Esophagus squamous epithelium (tissue), 5 donors: ENCODE data around the gene RAB1B. TPM values are rescaled to one million over a fixed set of nuclear protein-coding genes. Genes with fewer than 3 reads are reported as not detected.

ENCODE experiments used
- DNase-seq: peaks from one replicate; lab custom pipeline; 2025; lab: John Stamatoyannopoulos, UW
- H3K27ac ChIP-seq, 4 donors: fragments of 200-600 bp; sonication (generic); one replicate each; pipeline ENCODE4 v1.5.1; 2016 to 2019; ENCODE audit warnings: mild to moderate bottlenecking in 1 of 4
- H3K27me3 ChIP-seq, 4 donors: fragments of 200-600 bp; sonication (generic); 1 replicate in 3 of 4; 2 replicates in 1 of 4; pipeline versions ENCODE4 v1.5.1 to v1.6.0; 2017 to 2021; ENCODE audit warnings: antibody characterized with exemption in 1 of 4
- H3K36me3 ChIP-seq, 3 donors: fragments of 200-600 bp; sonication (generic); one replicate each; pipeline ENCODE4 v1.5.1; 2016 to 2019
- H3K4me1 ChIP-seq, 3 donors: fragments of 200-600 bp; sonication (generic); one replicate each; pipeline ENCODE4 v1.5.1; 2017 to 2019
- H3K4me3 ChIP-seq, 4 donors: fragments of 200-600 bp; sonication (generic); 1 replicate in 3 of 4; 2 replicates in 1 of 4; pipeline ENCODE4 v1.5.1; 2016 to 2019; ENCODE audit warnings: mild to moderate bottlenecking in 2 of 4, moderate library complexity in 1 of 4
- H3K9me3 ChIP-seq, 3 donors: fragments of 200-600 bp; sonication (generic); one replicate each; pipeline ENCODE4 v1.5.1; 2016 to 2019
- CTCF ChIP-seq, 6 experiments: fragments of 450-650 bp in 4 of 6; fragments of 200-600 bp in 2 of 6; sonication (generic) in 2 of 6; IDR thresholded peaks; one replicate each; pipeline ENCODE4 v1.5.1; 2016 to 2019; ENCODE audit warnings: antibody characterized with exemption in 6 of 6, mild to moderate bottlenecking in 4 of 6, moderate library complexity in 4 of 6
- POLR2A ChIP-seq, 4 donors: fragments of 450-650 bp; IDR thresholded peaks; one replicate each; pipeline ENCODE4 v1.6.1; 2017; ENCODE audit warnings: antibody characterized with exemption in 4 of 4, mild to moderate bottlenecking in 4 of 4, moderate library complexity in 3 of 4
- WGBS, 2 donors: methylation state at CpG; one replicate each; pipeline ENCODE4 v1.1.5; 2018; 5-methylcytosine and 5-hydroxymethylcytosine counted together
- intact Hi-C: fragments of 100-400 bp; cut with DNase I; formaldehyde crosslinking; loops from one replicate; pipeline ENCODE4 v1.15.0; 2022
- total RNA-seq, 4 donors: library from RNA; depleted of rRNA; stranded (reverse); fragments of >200 nt; gene quantifications; one replicate each; pipeline ENCODE4 v1.1.0, GENCODE V29; 2016
- donor health status: DM: yes; HTN: yes; CAD: no.

The RAB1B gene
- total RNA-seq, 4 donors from 2014 or later: 83.7 to 148 (median 110) TPM

GRCh38 chr11:66261578-66261977 is 6.9 kb upstream of the RAB1B start:
- TF ChIP-seq CTCF (IDR thresholded peaks at IDR 0.05) (no peak), POLR2A (IDR thresholded peaks at IDR 0.05) (no peak)
- Histone ChIP-seq H3K4me3 (no peak overlapping the region), H3K4me1 (peaks cover 10 to 36% (median 14%) of the 10 kb centered on the region in 3 donors), H3K36me3 (peaks cover 0 to 72% (median 11%) of the 10 kb centered on the region in 3 donors), H3K27me3 (no peaks in the 10 kb centered on the region), H3K27ac (no peak overlapping the region), H3K9me3 (no peaks in the 10 kb centered on the region)
- intact Hi-C loops: no loop called here
- no peak for DNase-seq
- WGBS, 2 donors: 80 to 94% methylated on average over 2 to 15 of the region's 16 CpGs

- no peak overlapping the region for H3K27ac ChIP-seq
- 88% methylated on average over 4 to 5 of the region's 5 CpGs for WGBS, 2 donors
- no peak overlapping the region for H3K4me3 ChIP-seq
- intact Hi-C loops: no loop called here
- no peak for DNase-seq
- no peaks in the 10 kb centered on the region for H3K9me3 ChIP-seq
- H3K36me3 ChIP-seq: peaks cover 0 to 73% (median 11%) of the 10 kb centered on the region in 3 donors
- no peaks in the 10 kb centered on the region for H3K27me3 ChIP-seq
- no peak for TF ChIP-seq POLR2A (IDR thresholded peaks at IDR 0.05)
- peaks cover 14 to 36% (median 16%) of the 10 kb centered on the region in 3 donors for H3K4me1 ChIP-seq
These were observed 6.2 kb upstream of the RAB1B start for GRCh38 chr11:66262191-66262590.

- H3K4me1 ChIP-seq: peaks cover 14 to 36% (median 16%) of the 10 kb centered on the region in 3 donors
- H3K36me3 ChIP-seq: peaks cover 0 to 73% (median 11%) of the 10 kb centered on the region in 3 donors
- no peak overlapping the region for H3K4me3 ChIP-seq
- intact Hi-C loops: no loop called here
- WGBS, 2 donors: 86 to 92% methylated on average over 7 to 11 of the region's 12 CpGs
- no peak overlapping the region for H3K27ac ChIP-seq
- TF ChIP-seq CTCF (IDR thresholded peaks at IDR 0.05) (no peak), POLR2A (IDR thresholded peaks at IDR 0.05) (no peak)
- DNase-seq: no peak
- no peaks in the 10 kb centered on the region for H3K9me3 ChIP-seq
- H3K27me3 ChIP-seq: no peaks in the 10 kb centered on the region
These were observed 5.7 kb upstream of the RAB1B start for GRCh38 chr11:66262696-66263095.

- TF ChIP-seq POLR2A (IDR thresholded peaks at IDR 0.05) (no peak), CTCF (IDR thresholded peaks at IDR 0.05) (no peak)
- intact Hi-C loops: no loop called here
- no peak overlapping the region for H3K4me3 ChIP-seq
- peaks cover 0 to 73% (median 11%) of the 10 kb centered on the region in 3 donors for H3K36me3 ChIP-seq
- H3K9me3 ChIP-seq: no peaks in the 10 kb centered on the region
- no peak overlapping the region for H3K27ac ChIP-seq
- 100% methylated on average over 1 to 2 of the region's 4 CpGs for WGBS, 2 donors
- H3K4me1 ChIP-seq: peaks cover 14 to 40% (median 16%) of the 10 kb centered on the region in 3 donors
- DNase-seq: no peak
- H3K27me3 ChIP-seq: no peaks in the 10 kb centered on the region
These were observed 5.2 kb upstream of the RAB1B start for GRCh38 chr11:66263231-66263630.

GRCh38 chr11:66263785-66264184 is 4.7 kb upstream of the RAB1B start:
- H3K9me3 ChIP-seq: no peaks in the 10 kb centered on the region
- DNase-seq: no peak
- no peak for TF ChIP-seq CTCF (IDR thresholded peaks at IDR 0.05)
- no peak for TF ChIP-seq POLR2A (IDR thresholded peaks at IDR 0.05)
- WGBS, 2 donors: 100% methylated on average over 5 of the region's 10 CpGs; no CpG with 5 or more reads in 1 of the 2 donors
- no peak overlapping the region for H3K27ac ChIP-seq
- peaks cover 10 to 34% (median 11%) of the 10 kb centered on the region in 3 donors for H3K4me1 ChIP-seq
- intact Hi-C loops: no loop called here
- H3K4me3 ChIP-seq: no peak overlapping the region
- H3K36me3 ChIP-seq: peaks cover 0 to 73% (median 11%) of the 10 kb centered on the region in 3 donors
- H3K27me3 ChIP-seq: no peaks in the 10 kb centered on the region
